ENCODE measurements around the gene RBMXL3.
A peak's percentile ranks its signal among the peaks of the same experiment; 100 is the strongest.
"Not testable (repeated sequence)": the region's sequence is repeated elsewhere in the genome, so short reads cannot be mapped to it uniquely, and the experiment has no call there.

Gene RBMXL3

DNA sequence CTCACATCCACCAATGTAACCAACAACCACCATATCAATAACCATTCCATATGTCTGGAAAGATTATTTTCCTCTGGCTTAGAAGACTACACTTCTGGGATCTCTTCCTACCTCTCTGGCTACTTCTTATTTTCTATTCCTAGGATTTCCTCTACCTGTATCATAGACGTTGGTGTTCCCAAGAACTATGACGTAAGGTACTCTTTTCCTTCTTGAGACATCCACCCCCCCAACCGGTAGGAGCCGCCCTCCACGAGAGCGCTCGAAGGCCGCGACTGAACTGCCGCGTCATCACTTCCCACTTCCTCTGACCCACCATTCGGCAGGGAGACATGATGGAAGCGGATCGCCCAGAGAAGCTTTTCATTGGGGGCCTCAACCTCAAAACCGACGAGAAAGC, at the start of gene RBMXL3:
TSS of gene RBMXL3 (plus strand) at position 301 of the 400 bp plus-strand sequence. CDS start at position 333, 32 bp downstream.
- no peak for DNase-seq

DNA sequence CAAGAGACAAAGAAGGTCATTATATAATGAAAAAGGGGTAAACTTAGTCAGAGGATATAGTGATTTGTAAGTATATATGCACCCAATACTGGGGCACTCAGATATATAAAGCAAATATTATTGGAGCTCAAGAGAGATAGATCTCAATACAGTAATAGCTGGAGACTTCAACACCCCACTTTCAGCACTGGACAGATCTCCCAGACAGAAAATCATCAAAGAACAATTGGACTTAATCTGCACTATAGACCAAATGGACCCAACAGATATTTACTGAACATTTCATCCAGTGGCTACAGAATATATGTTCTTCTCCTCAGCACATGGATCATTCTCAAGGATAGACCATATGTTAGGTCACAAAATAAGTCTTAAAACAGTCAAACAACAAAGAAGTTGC, 47.2 kb upstream of the RBMXL3 start:
- DNase-seq, result no peak

DNA sequence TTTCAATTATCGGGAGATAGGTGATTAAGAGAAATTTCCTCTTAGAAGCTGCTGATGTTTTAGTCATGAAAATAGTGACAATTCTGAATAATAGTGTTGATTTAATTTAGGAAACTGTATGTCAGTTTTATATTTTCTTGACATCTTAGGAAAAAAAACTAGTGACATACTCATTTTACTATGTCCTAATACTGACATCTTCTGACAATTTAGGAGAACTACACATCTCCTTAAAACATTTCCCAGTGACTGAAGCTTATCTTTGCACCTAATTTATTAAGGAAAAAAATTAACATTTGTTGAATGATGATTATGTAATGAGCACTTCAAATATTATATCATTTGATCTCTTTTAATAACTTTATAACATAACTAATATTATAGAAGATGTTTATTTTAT, 42.0 kb upstream of the RBMXL3 start:
- peak; percentile 2 for DNase-seq

DNA sequence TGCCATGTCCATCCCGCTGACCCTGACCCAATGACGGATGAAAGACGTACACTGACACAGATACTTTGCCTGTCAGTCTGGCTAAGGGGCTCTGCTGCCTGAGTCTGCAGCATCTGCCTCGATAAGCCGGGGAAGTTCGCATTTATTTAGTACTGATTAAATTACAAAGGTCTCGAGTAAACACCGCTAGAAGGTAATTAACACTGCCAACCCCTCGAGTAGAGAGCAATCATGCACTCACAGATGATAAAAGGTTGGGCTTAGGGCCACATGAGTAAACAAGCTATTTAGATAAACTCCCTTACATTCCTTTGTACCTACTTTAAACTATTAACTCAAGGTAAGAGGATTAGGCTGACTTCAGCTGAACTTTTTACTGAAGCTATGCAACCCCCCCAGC, 16.0 kb upstream of the RBMXL3 start:
- no peak for DNase-seq

DNA sequence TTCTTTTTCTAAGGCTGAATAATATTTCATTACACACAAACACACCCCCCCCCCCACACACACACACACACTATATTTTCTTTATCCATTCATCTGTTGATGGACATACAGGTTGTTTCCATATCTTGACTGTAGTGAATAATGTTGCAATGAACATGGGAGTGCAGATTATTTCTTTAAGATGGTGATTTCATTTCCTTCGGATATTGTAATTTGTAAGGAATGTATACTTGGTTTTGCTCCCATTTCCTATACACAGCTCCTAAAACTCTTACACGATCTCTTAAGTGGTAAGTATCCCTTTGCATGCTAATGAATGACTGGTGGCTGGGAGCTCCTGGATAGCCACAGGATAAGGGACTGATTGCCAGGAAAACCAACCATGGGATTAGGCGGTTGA, 14.7 kb upstream of the RBMXL3 start:
- DNase-seq, result no peak

DNA sequence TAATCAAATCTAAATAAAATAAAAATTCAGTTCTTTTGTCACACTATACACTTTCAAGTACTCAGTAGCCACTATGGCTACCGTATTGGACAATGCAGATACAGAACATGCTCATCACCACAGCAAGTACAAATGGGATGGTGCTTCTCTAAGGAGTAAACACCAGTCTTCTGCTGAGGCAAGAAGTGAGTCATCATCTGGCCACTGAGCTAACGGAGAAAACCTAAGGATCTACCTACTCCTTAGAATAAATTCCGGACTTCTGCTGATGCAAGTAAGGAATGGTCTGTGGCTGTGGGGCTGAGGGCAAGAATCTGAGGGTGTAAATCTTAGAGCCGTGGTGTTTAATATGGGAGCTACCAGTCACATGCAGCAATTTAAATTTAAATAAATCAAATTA, 11.3 kb upstream of the RBMXL3 start:
- no peak for DNase-seq

DNA sequence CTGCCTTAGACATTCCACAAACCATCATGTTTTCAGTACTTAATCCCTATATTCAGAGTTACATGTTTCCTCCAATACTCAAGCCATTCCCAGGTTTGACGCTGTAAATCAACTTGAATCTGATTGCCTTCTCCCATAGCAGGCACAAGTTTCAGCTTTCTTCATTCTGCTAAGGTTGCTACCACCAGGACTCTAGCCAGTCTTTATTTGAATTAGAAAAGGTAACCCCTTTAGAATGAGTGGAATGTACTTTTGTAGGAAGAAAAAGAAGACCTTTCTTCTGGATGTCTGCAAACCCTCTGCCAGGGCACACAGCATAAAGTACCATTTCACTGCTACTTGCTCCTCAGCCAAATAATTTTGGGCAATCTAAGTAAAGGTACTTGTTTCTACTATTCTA, 10.7 kb upstream of the RBMXL3 start:
- no peak for DNase-seq

DNA sequence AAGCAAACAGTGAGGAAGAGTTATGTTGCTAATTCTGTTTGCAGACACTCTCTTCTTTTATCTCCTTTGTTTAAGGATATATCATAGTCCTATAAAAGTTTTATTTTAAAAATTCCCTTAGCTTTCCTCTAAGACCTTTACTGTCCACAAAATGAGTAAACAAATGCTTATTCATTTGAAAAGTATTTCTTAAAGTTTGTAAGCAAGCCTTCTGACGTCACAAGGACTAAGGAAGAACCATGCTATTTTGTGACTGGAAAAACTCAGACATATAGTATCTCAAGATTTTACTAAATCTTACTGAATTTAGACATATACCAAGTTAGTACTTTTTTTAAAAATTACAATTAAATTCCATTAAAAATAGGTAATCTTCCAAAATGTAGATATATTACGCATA, 5.2 kb upstream of the RBMXL3 start:
- DNase-seq, result no peak

DNA sequence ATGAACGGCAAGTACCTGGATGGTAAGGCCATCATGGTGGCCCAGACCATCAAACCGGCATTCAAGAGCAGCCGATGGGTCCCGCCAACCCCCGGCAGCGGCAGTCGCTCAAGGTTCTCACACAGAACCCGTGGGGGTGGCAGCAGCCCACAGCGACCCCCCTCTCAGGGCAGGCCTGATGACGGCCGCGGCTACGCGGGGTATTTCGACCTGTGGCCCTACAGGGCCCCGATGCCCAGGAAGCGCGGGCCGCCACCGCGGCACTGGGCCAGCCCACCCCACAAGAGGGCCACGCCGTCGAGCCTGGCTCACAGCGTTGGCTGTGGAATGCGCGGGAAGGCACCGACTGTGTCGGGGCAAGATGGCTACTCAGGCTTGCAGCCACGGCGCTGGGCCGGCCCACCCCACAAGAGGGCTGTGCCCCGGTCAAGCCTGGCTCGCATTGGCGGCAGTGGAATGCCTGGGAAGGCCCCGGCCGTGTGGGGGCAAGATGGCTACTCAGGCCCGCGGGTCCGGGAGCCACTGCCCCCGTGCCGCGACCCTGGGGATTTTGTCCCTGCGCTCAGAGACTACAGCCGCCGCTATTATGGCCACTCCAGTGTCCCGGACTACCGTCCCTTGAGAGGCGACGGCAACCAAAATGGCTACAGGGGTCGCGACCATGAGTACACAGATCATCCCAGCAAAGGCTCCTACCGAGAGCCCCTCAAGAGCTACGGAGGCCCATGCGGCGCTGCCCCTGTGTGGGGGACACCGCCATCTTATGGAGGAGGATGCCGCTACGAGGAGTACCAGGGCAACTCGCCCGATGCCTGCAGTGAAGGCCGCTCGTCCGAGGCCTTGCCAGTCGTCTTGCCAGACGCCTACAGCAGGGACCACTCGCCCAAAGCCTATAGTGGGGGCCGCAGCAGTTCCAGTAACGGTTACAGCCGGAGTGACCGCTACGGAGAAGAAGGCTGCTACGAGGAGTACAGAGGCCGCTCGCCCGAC, 731 bp downstream of the RBMXL3 start:
- no peak for DNase-seq

DNA sequence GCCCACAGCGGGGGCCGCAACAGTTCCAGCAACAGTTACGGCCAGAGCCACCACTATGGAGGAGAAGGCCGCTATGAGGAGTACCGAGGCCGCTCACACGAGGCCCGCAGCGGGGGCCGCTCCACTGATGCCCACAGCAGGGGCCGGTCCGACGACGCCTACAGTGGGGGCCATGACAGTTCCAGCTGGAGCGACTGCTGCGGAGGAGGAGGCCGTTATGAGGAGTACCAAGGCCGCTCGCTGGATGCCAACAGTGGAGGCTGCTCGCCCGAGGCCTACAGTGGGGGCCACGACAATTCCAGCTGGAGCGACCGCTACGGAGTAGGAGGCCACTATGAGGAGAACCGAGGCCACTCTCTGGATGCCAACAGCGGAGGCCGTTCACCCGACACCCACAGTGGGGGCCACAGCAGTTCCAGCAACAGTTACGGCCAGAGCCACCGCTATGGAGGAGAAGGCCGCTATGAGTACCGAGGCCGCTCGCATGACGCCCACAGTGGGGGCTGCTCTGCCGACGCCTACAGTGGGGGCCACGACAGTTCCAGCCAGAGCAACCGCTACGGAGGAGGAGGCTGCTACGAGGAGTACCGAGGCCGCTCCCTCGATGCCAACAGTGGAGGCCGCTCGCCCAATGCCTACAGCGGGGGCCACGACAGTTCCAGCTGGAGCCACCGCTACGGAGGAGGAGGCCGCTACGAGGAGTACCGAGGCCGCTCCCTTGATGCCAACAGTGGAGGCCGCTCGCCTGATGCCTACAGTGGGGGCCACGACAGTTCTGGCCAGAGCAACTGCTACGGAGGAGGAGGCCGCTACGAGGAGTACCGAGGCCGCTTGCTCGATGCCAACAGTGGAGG, 1.7 kb downstream of the RBMXL3 start:
- DNase-seq, result no peak

DNA sequence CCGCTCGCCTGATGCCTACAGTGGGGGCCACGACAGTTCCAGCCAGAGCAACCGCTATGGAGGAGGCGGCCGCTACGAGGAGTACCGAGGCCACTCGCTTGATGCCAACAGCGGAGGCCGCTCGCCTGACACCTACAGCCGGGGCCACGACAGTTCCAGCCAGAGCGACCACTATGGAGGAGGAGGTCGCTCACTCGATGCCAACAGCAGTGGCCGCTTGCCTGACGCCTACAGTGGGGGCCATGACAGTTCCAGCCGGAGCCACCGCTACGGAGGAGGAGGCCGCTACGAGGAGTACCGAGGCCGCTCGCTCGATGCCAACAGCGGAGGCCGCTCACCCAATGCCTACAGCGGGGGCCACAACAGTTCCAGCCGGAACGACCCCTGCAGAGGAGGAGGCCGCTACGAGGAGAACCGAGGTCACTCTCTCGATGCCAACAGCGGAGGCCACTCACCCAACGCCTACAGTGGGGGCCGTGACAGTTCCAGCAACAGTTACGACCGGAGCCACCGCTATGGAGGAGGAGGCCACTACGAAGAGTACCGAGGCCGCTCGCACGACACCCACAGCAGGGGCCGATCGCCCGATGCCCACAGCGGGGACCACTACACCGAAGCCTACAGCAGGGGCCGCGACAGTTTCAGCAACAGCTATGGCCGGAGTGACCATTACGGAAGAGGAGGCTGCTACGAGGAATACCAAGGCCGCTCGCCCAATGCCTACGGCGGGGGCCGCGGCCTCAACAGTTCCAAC, 2.5 kb downstream of the RBMXL3 start:
- no peak for DNase-seq

DNA sequence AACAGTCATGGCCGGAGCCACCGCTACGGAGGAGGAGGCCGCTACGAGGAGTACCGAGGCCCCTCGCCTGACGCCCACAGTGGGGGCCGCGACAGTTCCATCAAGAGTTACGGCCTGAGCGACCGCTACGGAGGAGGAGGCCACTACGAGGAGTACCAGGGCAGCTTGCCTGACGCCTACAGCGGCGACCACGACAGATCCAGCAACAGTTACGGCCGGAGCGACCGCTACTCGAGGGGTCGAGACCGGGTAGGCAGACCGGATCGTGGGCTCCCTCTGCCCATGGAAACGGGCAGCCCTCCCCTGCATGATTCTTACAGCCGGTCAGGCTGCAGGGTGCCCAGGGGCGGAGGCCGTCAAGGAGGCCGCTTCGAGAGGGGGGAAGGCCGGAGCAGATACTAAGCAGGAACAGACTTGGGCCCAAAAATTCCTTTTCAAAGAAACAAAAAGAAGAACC, 3.1 kb downstream of the RBMXL3 start:
- DNase-seq, result no peak

DNA sequence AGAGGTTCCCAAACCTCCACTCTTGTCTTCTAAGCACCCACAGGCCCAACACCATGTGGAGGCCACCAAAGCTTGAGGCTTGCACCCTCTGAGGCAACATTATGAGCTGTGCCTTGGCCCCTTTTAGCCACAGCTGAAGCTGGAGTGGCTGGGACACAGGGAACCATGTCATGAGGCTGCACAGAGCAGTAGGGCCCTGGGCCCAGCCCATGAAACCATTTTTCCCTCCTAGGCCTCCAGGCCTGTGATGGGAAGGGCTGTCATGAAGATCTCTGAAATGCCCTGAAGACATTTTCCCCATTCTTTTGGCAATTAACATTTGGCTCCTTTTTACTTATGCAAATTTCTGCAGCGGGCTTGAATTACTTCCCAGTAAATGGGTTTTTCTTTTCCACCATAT, 14.8 kb downstream of the RBMXL3 start:
- no peak for DNase-seq

DNA sequence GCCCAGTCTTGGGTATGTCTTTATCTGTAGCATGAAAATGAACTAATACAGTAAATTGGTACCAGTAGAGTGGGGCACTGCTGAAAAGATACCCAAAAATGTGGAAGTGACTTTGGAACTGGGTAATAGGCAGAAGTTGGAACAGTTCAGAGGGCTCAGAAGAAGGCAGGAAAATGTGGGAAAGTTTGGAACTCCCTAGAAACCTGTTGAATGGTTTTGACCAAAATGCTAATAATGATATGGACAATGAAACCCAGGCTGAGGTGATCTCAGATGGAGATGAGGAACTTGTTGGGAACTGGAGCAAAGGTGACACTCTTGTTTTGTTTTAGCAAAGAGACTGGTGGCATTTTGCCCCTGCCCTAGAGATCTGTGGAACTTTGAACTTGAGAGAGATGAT, 20.3 kb downstream of the RBMXL3 start:
- DNase-seq, result not testable (repeated sequence)

DNA sequence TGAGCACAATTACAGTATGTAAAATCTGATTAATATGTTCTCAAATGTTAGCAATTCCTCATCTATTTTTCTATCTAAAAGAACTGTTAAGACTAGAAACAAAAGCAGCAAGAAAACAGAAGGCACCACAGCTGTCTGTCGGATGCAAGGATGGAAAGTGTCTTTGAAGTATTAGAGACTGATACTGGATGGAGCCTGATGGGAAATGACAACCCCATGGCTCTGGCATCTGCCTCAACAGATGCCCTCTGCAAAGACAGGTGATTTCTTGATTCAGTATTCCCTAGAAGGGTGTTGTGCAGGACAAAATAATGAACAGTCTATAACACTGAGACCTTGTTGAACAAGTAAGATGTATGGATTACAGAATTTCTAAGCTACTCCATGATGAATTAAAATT, 24.9 kb downstream of the RBMXL3 start:
- peak; percentile 58 for DNase-seq

DNA sequence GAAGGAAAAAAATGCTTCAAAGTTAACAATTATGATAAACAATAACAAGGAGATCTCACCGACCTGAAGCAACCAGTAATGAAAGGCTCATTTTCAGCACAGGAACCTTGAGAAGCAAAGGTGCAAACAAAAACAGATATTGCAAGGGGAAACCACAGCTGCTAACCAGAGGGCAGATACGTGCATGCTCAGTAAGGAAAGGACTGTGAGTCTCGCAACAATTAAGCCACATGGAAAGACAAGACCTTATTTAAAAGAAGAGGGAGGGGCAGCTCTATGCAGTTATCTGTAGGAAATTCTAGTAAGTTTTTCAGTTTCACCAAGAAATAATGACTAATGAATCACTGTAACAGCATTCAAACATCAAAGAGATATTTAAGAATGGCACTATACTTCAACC, 25.4 kb downstream of the RBMXL3 start:
- DNase-seq, result peak; percentile 8

DNA sequence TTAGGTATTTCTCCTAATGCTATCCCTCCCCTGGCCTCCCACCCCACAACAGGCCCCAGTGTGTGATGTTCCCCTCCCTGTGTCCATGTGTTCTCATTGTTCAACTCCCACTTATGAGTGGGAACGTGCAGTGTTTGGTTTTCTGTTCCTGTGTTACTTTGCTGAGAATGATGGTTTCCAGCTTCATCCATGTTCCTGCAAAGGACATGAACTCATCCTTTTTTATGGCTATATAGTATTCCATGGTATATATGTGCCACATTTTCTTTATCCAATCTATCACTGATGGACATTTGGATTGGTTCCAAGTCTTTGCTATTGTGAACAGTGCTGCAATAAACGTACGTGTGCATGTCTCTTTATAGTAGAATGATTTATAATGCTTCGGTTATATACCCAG, 28.1 kb downstream of the RBMXL3 start:
- DNase-seq, result not testable (repeated sequence)

DNA sequence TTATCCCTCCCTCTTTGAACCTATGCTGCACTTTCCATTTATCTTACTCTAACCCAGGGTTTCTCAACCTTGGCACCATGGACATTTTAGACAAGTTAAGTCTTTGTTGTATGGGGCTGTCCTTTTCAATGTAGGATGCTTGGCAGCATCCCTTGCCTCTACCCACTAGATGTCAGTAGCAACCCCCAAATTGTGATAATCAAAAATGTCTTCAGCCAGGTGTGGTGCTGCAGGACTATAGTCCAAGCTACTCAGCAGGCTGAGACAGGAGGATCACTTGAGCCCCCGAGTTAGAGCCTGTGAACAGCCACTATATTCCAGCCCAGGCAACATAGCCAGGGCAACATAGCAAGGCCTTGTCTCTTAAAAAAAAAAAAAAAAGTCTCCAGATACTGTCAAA, 37.7 kb downstream of the RBMXL3 start:
- peak; percentile 25 for DNase-seq

DNA sequence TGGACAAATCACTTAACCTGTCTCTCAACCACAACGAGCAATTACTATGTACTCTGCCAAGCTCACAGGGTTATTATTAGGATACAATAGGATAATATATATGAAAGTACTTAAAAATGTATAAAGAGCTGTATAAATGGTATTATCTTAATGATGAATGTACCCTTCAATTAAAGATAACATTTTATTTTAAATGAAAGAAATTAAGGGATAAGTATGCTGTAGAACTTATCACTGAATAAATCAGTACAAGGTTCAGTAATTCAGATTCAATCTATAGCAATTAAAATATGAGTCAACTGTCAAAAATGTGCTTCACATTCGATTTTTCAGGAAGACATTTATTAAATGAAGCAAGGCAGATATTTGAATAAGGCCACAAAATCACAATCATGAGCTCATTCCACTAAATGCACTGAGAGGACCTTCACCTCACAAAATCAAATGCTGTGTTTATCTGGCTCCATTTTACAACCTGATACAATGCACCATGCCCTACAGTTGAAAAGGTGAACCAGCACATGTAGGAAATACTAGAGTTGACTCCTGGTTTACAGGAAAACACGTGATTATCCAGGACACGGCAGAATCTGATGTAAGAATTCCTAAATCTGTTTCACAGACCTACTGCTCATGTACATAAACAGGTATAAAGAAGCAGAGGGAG, 40.3 kb downstream of the RBMXL3 start:
- DNase-seq, result no peak

DNA sequence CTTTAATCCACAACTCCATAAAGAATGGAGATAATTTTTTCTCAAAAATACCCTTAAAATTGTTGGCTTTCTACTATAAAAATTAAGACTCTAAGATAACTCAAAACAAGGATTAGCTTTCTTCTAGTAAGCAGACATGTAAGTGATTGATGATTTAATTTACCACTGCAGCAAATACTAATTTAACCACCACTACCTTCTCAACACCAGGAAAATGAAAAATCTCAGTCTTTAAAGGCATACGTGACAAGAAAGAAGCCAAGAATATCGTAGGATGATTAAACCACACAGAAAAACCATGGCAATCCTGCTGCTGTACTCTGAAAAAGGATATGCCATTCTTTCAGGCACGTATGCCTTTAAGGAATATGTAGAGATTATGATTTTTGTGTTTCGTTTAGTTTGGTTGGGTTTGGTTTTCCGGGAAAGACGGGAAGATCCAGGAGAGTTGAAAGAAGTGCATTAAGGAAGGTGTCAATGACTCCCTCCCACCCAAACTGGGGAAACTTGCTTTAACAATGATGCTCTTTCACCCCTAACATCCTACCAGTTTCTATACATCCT, 43.8 kb downstream of the RBMXL3 start:
- DNase-seq, result no peak

DNA sequence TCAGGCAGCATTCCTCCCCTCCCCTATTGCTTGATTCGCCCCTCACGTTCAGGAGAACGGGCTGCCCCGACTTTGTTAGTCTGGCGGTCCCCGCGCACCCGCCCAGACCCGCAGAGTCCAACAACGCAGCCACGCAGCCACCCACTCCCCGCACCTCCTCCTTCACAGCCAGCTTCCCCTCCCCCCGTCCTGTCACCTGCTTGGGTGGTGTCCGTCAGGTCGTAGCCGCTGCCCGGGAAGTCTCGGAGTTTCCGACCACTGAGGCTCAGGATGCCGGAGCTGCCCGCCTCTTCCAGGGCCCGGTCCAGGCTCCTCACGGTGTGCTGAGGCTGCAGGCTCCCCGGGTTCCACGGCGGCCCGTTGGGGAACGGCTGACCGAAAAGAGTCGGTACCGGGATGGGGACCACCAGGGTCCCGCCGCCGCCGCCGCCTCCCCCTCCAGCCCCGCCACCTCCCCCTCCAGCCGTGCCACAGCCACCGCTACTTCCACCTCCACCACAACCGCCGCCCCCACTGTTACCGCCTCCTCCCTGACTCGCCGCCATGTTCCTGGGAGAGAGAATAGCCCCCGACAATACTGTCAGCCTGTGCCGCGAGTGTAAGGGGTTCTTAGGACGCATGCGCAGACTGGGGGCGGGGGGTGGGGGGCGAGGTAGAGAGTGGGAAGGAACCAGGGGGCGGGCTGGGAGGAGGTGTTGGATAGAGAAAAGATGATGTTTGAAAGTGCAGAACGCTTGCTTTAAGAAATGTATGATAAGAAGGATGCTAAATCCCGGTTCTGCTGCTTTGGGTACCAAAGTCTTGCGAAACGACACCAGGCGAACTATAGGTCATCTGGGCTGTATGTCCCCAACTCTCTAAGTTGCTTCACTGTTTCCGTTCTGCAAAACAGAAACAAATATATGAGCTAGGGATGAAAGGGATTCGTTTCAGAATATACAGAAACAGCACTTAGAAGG, 44.6 kb downstream of the RBMXL3 start, which contains the start of gene LRCH2:
TSS of gene LRCH2 (minus strand) at position 600 of the 959 bp plus-strand sequence. CDS start at position 545, 55 bp downstream.
- DNase-seq, result peak; percentile 79
